Measurements from ENCODE around the gene KLRC4. TPM values are rescaled to one million over a fixed set of nuclear protein-coding genes. Genes with fewer than 3 reads are reported as not detected.
"Not testable (repeated sequence)": the region's sequence is repeated elsewhere in the genome, so short reads cannot be mapped to it uniquely, and the experiment has no call there.

The KLRC4 gene
- polyA plus RNA-seq, 1 donor from 2014 or later = 8.2 TPM

GRCh38 chr12:10446052-10446451, 36.5 kb upstream of the KLRC4 start:
- H3K36me3 ChIP-seq (ENCODE audit: insufficient read depth, low read length); H3K9me3 ChIP-seq (ENCODE audit: low read length); H3K4me2 ChIP-seq (ENCODE audit: low read length); H2AFZ ChIP-seq (ENCODE audit: low read depth, low read length); H3K27ac ChIP-seq (ENCODE audit: low read length); H3K27me3 ChIP-seq (ENCODE audit: insufficient read depth, low read depth, low read length); H3K4me3 ChIP-seq (ENCODE audit: low read length); H3K9ac ChIP-seq (ENCODE audit: low read length); H3F3A ChIP-seq (ENCODE audit: insufficient read depth, low read length, poor library complexity, severe bottlenecking); H3K9me2 ChIP-seq (ENCODE audit: insufficient read depth, low read length); H3K79me2 ChIP-seq (replicated peaks; ENCODE audit: insufficient read depth, low read length); H4K20me1 ChIP-seq (ENCODE audit: insufficient read depth): not testable (repeated sequence)

GRCh38 chr12:10441144-10441543, 31.6 kb upstream of the KLRC4 start:
- H3K27me3 ChIP-seq (ENCODE audit: insufficient read depth, low read depth, low read length); H3K9ac ChIP-seq (ENCODE audit: low read length); H3K4me2 ChIP-seq (ENCODE audit: low read length); H3K79me2 ChIP-seq (replicated peaks; ENCODE audit: insufficient read depth, low read length); H3K9me2 ChIP-seq (ENCODE audit: insufficient read depth, low read length); H3F3A ChIP-seq (ENCODE audit: insufficient read depth, low read length, poor library complexity, severe bottlenecking); H3K4me3 ChIP-seq (ENCODE audit: low read length); H3K36me3 ChIP-seq (ENCODE audit: insufficient read depth, low read length); H4K20me1 ChIP-seq (ENCODE audit: insufficient read depth); H3K9me3 ChIP-seq (ENCODE audit: low read length); H3K27ac ChIP-seq (ENCODE audit: low read length); H2AFZ ChIP-seq (ENCODE audit: low read depth, low read length): not testable (repeated sequence)

GRCh38 chr12:10439608-10440274, 30.2 kb upstream of the KLRC4 start:
- H3K27ac ChIP-seq (ENCODE audit: low read length); H3K4me2 ChIP-seq (ENCODE audit: low read length); H3K79me2 ChIP-seq (replicated peaks; ENCODE audit: insufficient read depth, low read length); H3K9me3 ChIP-seq (ENCODE audit: low read length); H3F3A ChIP-seq (ENCODE audit: insufficient read depth, low read length, poor library complexity, severe bottlenecking); H3K27me3 ChIP-seq (ENCODE audit: insufficient read depth, low read depth, low read length); H3K9ac ChIP-seq (ENCODE audit: low read length); H3K36me3 ChIP-seq (ENCODE audit: insufficient read depth, low read length); H3K9me2 ChIP-seq (ENCODE audit: insufficient read depth, low read length); H2AFZ ChIP-seq (ENCODE audit: low read depth, low read length); H3K4me3 ChIP-seq (ENCODE audit: low read length); H4K20me1 ChIP-seq (ENCODE audit: insufficient read depth): not testable (repeated sequence)

GRCh38 chr12:10437601-10438000, 28.0 kb upstream of the KLRC4 start:
- H3F3A ChIP-seq (ENCODE audit: insufficient read depth, low read length, poor library complexity, severe bottlenecking); H3K4me3 ChIP-seq (ENCODE audit: low read length); H3K27me3 ChIP-seq (ENCODE audit: insufficient read depth, low read depth, low read length); H3K4me2 ChIP-seq (ENCODE audit: low read length); H3K36me3 ChIP-seq (ENCODE audit: insufficient read depth, low read length); H3K9me3 ChIP-seq (ENCODE audit: low read length); H3K27ac ChIP-seq (ENCODE audit: low read length); H3K79me2 ChIP-seq (replicated peaks; ENCODE audit: insufficient read depth, low read length); H2AFZ ChIP-seq (ENCODE audit: low read depth, low read length); H4K20me1 ChIP-seq (ENCODE audit: insufficient read depth); H3K9me2 ChIP-seq (ENCODE audit: insufficient read depth, low read length); H3K9ac ChIP-seq (ENCODE audit: low read length): not testable (repeated sequence)

GRCh38 chr12:10435816-10436215, 26.3 kb upstream of the KLRC4 start, which contains the start of gene KLRC2:
TSS of gene KLRC2 (minus strand) at chr12:10436010. CDS start at chr12:10435986, 24 bp downstream.
- not testable (repeated sequence) for H3K79me2 ChIP-seq (replicated peaks; ENCODE audit: insufficient read depth, low read length); H4K20me1 ChIP-seq (ENCODE audit: insufficient read depth); H3K27me3 ChIP-seq (ENCODE audit: insufficient read depth, low read depth, low read length); H3K4me2 ChIP-seq (ENCODE audit: low read length); H3K9me2 ChIP-seq (ENCODE audit: insufficient read depth, low read length); H3F3A ChIP-seq (ENCODE audit: insufficient read depth, low read length, poor library complexity, severe bottlenecking); H3K36me3 ChIP-seq (ENCODE audit: insufficient read depth, low read length); H3K27ac ChIP-seq (ENCODE audit: low read length); H3K9me3 ChIP-seq (ENCODE audit: low read length); H3K9ac ChIP-seq (ENCODE audit: low read length); H2AFZ ChIP-seq (ENCODE audit: low read depth, low read length)
- peak within 1 kb of the TSS; percentile 30 for H3K4me3 ChIP-seq (ENCODE audit: low read length)

- H3K27me3 ChIP-seq (ENCODE audit: insufficient read depth, low read depth, low read length); H3K27ac ChIP-seq (ENCODE audit: low read length); H3K79me2 ChIP-seq (replicated peaks; ENCODE audit: insufficient read depth, low read length): not testable (repeated sequence)
These were observed 21.1 kb upstream of the KLRC4 start for GRCh38 chr12:10430623-10431022.

GRCh38 chr12:10425938-10426337, 16.4 kb upstream of the KLRC4 start:
- H3K79me2 ChIP-seq (replicated peaks; ENCODE audit: insufficient read depth, low read length); H3K27me3 ChIP-seq (ENCODE audit: insufficient read depth, low read depth, low read length); H3K27ac ChIP-seq (ENCODE audit: low read length); H3K9ac ChIP-seq (ENCODE audit: low read length); H3K9me3 ChIP-seq (ENCODE audit: low read length); H4K20me1 ChIP-seq (ENCODE audit: insufficient read depth); H3K9me2 ChIP-seq (ENCODE audit: insufficient read depth, low read length); H3K4me2 ChIP-seq (ENCODE audit: low read length); H3F3A ChIP-seq (ENCODE audit: insufficient read depth, low read length, poor library complexity, severe bottlenecking); H2AFZ ChIP-seq (ENCODE audit: low read depth, low read length); H3K36me3 ChIP-seq (ENCODE audit: insufficient read depth, low read length); H3K4me3 ChIP-seq (ENCODE audit: low read length): not testable (repeated sequence)

More at GRCh38 chr12:10430623-10431022, 21.1 kb upstream of the KLRC4 start:
- H3K9me3 ChIP-seq (ENCODE audit: low read length); H3F3A ChIP-seq (ENCODE audit: insufficient read depth, low read length, poor library complexity, severe bottlenecking); H3K4me2 ChIP-seq (ENCODE audit: low read length); H3K36me3 ChIP-seq (ENCODE audit: insufficient read depth, low read length); H2AFZ ChIP-seq (ENCODE audit: low read depth, low read length); H3K9me2 ChIP-seq (ENCODE audit: insufficient read depth, low read length); H4K20me1 ChIP-seq (ENCODE audit: insufficient read depth); H3K9ac ChIP-seq (ENCODE audit: low read length); H3K4me3 ChIP-seq (ENCODE audit: low read length): not testable (repeated sequence)

GRCh38 chr12:10424260-10424899, 14.8 kb upstream of the KLRC4 start:
- H3K9me2 ChIP-seq (ENCODE audit: insufficient read depth, low read length); H3K9ac ChIP-seq (ENCODE audit: low read length); H3F3A ChIP-seq (ENCODE audit: insufficient read depth, low read length, poor library complexity, severe bottlenecking); H3K9me3 ChIP-seq (ENCODE audit: low read length); H3K27ac ChIP-seq (ENCODE audit: low read length); H3K79me2 ChIP-seq (replicated peaks; ENCODE audit: insufficient read depth, low read length); H2AFZ ChIP-seq (ENCODE audit: low read depth, low read length); H3K27me3 ChIP-seq (ENCODE audit: insufficient read depth, low read depth, low read length); H3K36me3 ChIP-seq (ENCODE audit: insufficient read depth, low read length); H3K4me3 ChIP-seq (ENCODE audit: low read length); H3K4me2 ChIP-seq (ENCODE audit: low read length); H4K20me1 ChIP-seq (ENCODE audit: insufficient read depth): not testable (repeated sequence)
